Measurements from ENCODE around the gene DLGAP5.

Gene DLGAP5

GRCh38 chr14:55115861-55116245 is 75.5 kb downstream of the DLGAP5 start:
- H3K27ac ChIP-seq (ENCODE audit: poor library complexity, severe bottlenecking): no peak overlapping the region
- DNase-seq (ENCODE audit: low spot score) (no peak), ATAC-seq (ENCODE audit: low read depth) (no peak)
- H3K4me3 ChIP-seq (ENCODE audit: severe bottlenecking): no peak overlapping the region
- no peaks in the 10 kb centered on the region for H3K9me3 ChIP-seq (ENCODE audit: severe bottlenecking)
- TF ChIP-seq CTCF (IDR thresholded peaks at IDR 0.05; ENCODE audit: poor library complexity, severe bottlenecking): no peak
- H3K4me1 ChIP-seq (ENCODE audit: insufficient read depth, poor library complexity, severe bottlenecking): peaks cover 11% of the 10 kb centered on the region
- no peaks in the 10 kb centered on the region for H3K27me3 ChIP-seq (ENCODE audit: insufficient read depth, poor library complexity, severe bottlenecking)
- no peaks in the 10 kb centered on the region for H3K36me3 ChIP-seq (ENCODE audit: low read depth)

GRCh38 chr14:55115460-55115859 is 75.9 kb downstream of the DLGAP5 start:
- Histone ChIP-seq H3K4me1 (ENCODE audit: insufficient read depth, poor library complexity, severe bottlenecking) (peaks cover 11% of the 10 kb centered on the region), H3K4me3 (ENCODE audit: severe bottlenecking) (no peak overlapping the region), H3K27me3 (ENCODE audit: insufficient read depth, poor library complexity, severe bottlenecking) (no peaks in the 10 kb centered on the region), H3K36me3 (ENCODE audit: low read depth) (no peaks in the 10 kb centered on the region), H3K27ac (ENCODE audit: poor library complexity, severe bottlenecking) (no peak overlapping the region), H3K9me3 (ENCODE audit: severe bottlenecking) (no peaks in the 10 kb centered on the region)
- DNase-seq (ENCODE audit: low spot score): no peak
- no peak for ATAC-seq (ENCODE audit: low read depth)
- TF ChIP-seq CTCF (IDR thresholded peaks at IDR 0.05; ENCODE audit: poor library complexity, severe bottlenecking): no peak

- no peak for DNase-seq (ENCODE audit: low spot score)
- ATAC-seq (ENCODE audit: low read depth): no peak
- Histone ChIP-seq H3K36me3 (ENCODE audit: low read depth) (no peaks in the 10 kb centered on the region), H3K9me3 (ENCODE audit: severe bottlenecking) (no peaks in the 10 kb centered on the region), H3K27me3 (ENCODE audit: insufficient read depth, poor library complexity, severe bottlenecking) (no peaks in the 10 kb centered on the region), H3K4me3 (ENCODE audit: severe bottlenecking) (no peak overlapping the region), H3K4me1 (ENCODE audit: insufficient read depth, poor library complexity, severe bottlenecking) (peaks cover 11% of the 10 kb centered on the region), H3K27ac (ENCODE audit: poor library complexity, severe bottlenecking) (no peak overlapping the region)
- no peak for TF ChIP-seq CTCF (IDR thresholded peaks at IDR 0.05; ENCODE audit: poor library complexity, severe bottlenecking)
Observed at GRCh38 chr14:55114720-55115119, 76.7 kb downstream of the DLGAP5 start.

GRCh38 chr14:55111122-55111708 is 80.2 kb downstream of the DLGAP5 start:
- DNase-seq (ENCODE audit: low spot score): no peak
- ATAC-seq (ENCODE audit: low read depth): no peak
- Histone ChIP-seq H3K4me3 (ENCODE audit: severe bottlenecking) (no peak overlapping the region), H3K27ac (ENCODE audit: poor library complexity, severe bottlenecking) (no peak overlapping the region), H3K36me3 (ENCODE audit: low read depth) (no peaks in the 10 kb centered on the region), H3K27me3 (ENCODE audit: insufficient read depth, poor library complexity, severe bottlenecking) (no peaks in the 10 kb centered on the region), H3K4me1 (ENCODE audit: insufficient read depth, poor library complexity, severe bottlenecking) (peaks cover 14% of the 10 kb centered on the region), H3K9me3 (ENCODE audit: severe bottlenecking) (no peaks in the 10 kb centered on the region)
- TF ChIP-seq CTCF (IDR thresholded peaks at IDR 0.05; ENCODE audit: poor library complexity, severe bottlenecking): no peak

- no peak for TF ChIP-seq CTCF (IDR thresholded peaks at IDR 0.05; ENCODE audit: poor library complexity, severe bottlenecking)
- no peaks in the 10 kb centered on the region for H3K9me3 ChIP-seq (ENCODE audit: severe bottlenecking)
- no peak overlapping the region for H3K4me3 ChIP-seq (ENCODE audit: severe bottlenecking)
- no peak for DNase-seq (ENCODE audit: low spot score)
- no peak; the same call in 2 of the 3 replicates for ATAC-seq (ENCODE audit: low read depth)
- H3K36me3 ChIP-seq (ENCODE audit: low read depth): no peaks in the 10 kb centered on the region
- peak overlapping the region; percentile 98 for H3K27ac ChIP-seq (ENCODE audit: poor library complexity, severe bottlenecking)
- no peaks in the 10 kb centered on the region for H3K27me3 ChIP-seq (ENCODE audit: insufficient read depth, poor library complexity, severe bottlenecking)
- peaks cover 14% of the 10 kb centered on the region for H3K4me1 ChIP-seq (ENCODE audit: insufficient read depth, poor library complexity, severe bottlenecking)
Observed at GRCh38 chr14:55109836-55110235, 81.5 kb downstream of the DLGAP5 start.
